ENCODE data around the gene ETV6.

- no peak for TF ChIP-seq CTCF (conservative IDR thresholded peaks at IDR 0.05; ENCODE audit: low read length)
- TF ChIP-seq EZH2phosphoT487 (IDR thresholded peaks at IDR 0.05; ENCODE audit: borderline replicate concordance, low read depth, low read length): no peak
These were observed 118.9 kb downstream of the ETV6 start for GRCh38 chr12:11768233-11768965.
